Esophagus squamous epithelium (tissue), 5 donors: ENCODE results near the gene ARAP3. TPM values are rescaled to one million over a fixed set of nuclear protein-coding genes. Genes with fewer than 3 reads are reported as not detected.

Experiments
- DNase-seq: peaks from one replicate; lab custom pipeline; 2025; lab: John Stamatoyannopoulos, UW
- H3K27ac ChIP-seq, 4 donors: fragments of 200-600 bp; sonication (generic); one replicate each; pipeline ENCODE4 v1.5.1; 2016 to 2019; ENCODE audit warnings: mild to moderate bottlenecking in 1 of 4
- H3K27me3 ChIP-seq, 4 donors: fragments of 200-600 bp; sonication (generic); 1 replicate in 3 of 4; 2 replicates in 1 of 4; pipeline versions ENCODE4 v1.5.1 to v1.6.0; 2017 to 2021; ENCODE audit warnings: antibody characterized with exemption in 1 of 4
- H3K36me3 ChIP-seq, 3 donors: fragments of 200-600 bp; sonication (generic); one replicate each; pipeline ENCODE4 v1.5.1; 2016 to 2019
- H3K4me1 ChIP-seq, 3 donors: fragments of 200-600 bp; sonication (generic); one replicate each; pipeline ENCODE4 v1.5.1; 2017 to 2019
- H3K4me3 ChIP-seq, 4 donors: fragments of 200-600 bp; sonication (generic); 1 replicate in 3 of 4; 2 replicates in 1 of 4; pipeline ENCODE4 v1.5.1; 2016 to 2019; ENCODE audit warnings: mild to moderate bottlenecking in 2 of 4, moderate library complexity in 1 of 4
- H3K9me3 ChIP-seq, 3 donors: fragments of 200-600 bp; sonication (generic); one replicate each; pipeline ENCODE4 v1.5.1; 2016 to 2019
- POLR2A ChIP-seq, 4 donors: fragments of 450-650 bp; IDR thresholded peaks; one replicate each; pipeline ENCODE4 v1.6.1; 2017; ENCODE audit warnings: antibody characterized with exemption in 4 of 4, mild to moderate bottlenecking in 4 of 4, moderate library complexity in 3 of 4
- WGBS, 2 donors: methylation state at CpG; one replicate each; pipeline ENCODE4 v1.1.5; 2018; 5-methylcytosine and 5-hydroxymethylcytosine counted together
- intact Hi-C: fragments of 100-400 bp; cut with DNase I; formaldehyde crosslinking; loops from one replicate; pipeline ENCODE4 v1.15.0; 2022
- total RNA-seq, 4 donors: library from RNA; depleted of rRNA; stranded (reverse); fragments of >200 nt; gene quantifications; one replicate each; pipeline ENCODE4 v1.1.0, GENCODE V29; 2016
- TF ChIP-seq, protein P1 (sequence below), 6 experiments: fragments of 450-650 bp in 4 of 6; fragments of 200-600 bp in 2 of 6; sonication (generic) in 2 of 6; IDR thresholded peaks; one replicate each; pipeline ENCODE4 v1.5.1; 2016 to 2019; ENCODE audit warnings: antibody characterized with exemption in 6 of 6, mild to moderate bottlenecking in 4 of 6, moderate library complexity in 4 of 6
- donor health status: DM: yes; HTN: yes; CAD: no.

ARAP3 gene
- total RNA-seq, 4 donors from 2014 or later = 1.1 to 5.9 (median 2.4) TPM

DNA sequence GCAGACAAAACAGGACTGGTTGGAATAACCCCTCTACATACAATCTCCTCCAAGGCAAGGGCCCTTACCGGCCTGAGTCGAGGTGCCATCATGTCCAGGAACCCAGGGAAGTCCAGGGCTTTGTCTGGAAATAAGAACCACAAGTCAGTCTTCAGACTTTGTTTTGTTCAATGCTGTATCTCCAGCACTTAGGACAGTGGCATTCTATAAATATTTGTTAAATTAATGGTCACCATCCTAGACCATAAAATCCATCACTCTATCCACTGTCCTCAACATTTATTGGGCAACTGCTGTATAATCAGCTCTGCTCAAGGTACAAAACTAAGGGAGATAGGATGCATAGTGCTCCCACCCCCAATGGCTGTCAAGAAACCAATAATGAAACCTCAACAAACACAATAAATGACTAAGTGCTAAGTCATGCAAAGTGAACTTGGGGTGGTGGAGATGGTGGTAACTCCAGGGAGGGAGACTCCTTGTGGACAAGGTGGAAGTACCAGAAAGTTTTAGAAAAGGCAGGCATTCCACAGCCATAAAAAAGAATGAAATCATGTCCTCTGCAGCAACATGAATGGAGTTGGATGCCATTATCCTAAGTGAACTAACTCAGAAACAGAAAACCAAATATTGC lies 40.3 kb downstream of the ARAP3 start:
- TF ChIP-seq, protein P1, sequence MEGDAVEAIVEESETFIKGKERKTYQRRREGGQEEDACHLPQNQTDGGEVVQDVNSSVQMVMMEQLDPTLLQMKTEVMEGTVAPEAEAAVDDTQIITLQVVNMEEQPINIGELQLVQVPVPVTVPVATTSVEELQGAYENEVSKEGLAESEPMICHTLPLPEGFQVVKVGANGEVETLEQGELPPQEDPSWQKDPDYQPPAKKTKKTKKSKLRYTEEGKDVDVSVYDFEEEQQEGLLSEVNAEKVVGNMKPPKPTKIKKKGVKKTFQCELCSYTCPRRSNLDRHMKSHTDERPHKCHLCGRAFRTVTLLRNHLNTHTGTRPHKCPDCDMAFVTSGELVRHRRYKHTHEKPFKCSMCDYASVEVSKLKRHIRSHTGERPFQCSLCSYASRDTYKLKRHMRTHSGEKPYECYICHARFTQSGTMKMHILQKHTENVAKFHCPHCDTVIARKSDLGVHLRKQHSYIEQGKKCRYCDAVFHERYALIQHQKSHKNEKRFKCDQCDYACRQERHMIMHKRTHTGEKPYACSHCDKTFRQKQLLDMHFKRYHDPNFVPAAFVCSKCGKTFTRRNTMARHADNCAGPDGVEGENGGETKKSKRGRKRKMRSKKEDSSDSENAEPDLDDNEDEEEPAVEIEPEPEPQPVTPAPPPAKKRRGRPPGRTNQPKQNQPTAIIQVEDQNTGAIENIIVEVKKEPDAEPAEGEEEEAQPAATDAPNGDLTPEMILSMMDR (IDR thresholded peaks at IDR 0.05) = peak in 3 of 6 experiments; percentile 4 to 29 (median 9)
- no peak for TF ChIP-seq POLR2A (IDR thresholded peaks at IDR 0.05)
- Histone ChIP-seq H3K4me1 (peaks cover 9 to 19% (median 9%) of the 10 kb centered on the region in 3 donors), H3K4me3 (no peak overlapping the region), H3K27ac (no peak overlapping the region), H3K27me3 (no peaks in the 10 kb centered on the region), H3K9me3 (no peaks in the 10 kb centered on the region), H3K36me3 (peaks cover 0 to 71% (median 0%) of the 10 kb centered on the region in 3 donors)
- no peak for DNase-seq
- WGBS, 2 donors = 91% methylated on average over 2 of the region's 2 CpGs; no CpG with 5 or more reads in 1 of the 2 donors
- intact Hi-C loops = no loop called here

DNA sequence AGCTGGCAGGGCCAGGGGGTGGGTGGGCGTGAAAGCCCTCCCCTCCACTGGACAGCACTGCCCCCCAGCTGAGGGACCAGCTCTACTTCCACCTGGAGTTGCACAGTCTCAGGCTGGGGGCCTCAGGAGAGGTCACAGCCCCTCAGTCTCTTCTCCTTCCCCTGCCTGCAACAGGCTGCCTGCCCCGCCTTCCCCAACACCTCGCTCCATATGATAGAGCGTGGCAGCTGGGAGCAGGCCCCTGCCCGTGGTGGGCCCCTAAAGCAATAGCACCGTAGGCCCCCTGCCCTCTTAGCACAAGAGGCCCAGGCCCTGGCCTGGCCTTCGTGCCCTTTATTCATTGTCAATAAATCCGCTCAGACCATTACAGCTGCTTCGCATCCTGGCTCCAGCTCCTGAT lies 41.3 kb downstream of the ARAP3 start:
- intact Hi-C loops = no loop called here
- Histone ChIP-seq H3K4me1 (peaks cover 13 to 26% (median 14%) of the 10 kb centered on the region in 3 donors), H3K27ac (no peak overlapping the region), H3K27me3 (no peaks in the 10 kb centered on the region), H3K9me3 (no peaks in the 10 kb centered on the region), H3K4me3 (no peak overlapping the region), H3K36me3 (peaks cover 0 to 61% (median 0%) of the 10 kb centered on the region in 3 donors)
- DNase-seq = no peak
- no peak for TF ChIP-seq POLR2A (IDR thresholded peaks at IDR 0.05)
- TF ChIP-seq, protein P1 (IDR thresholded peaks at IDR 0.05) = no peak
- 87 to 90% methylated on average over 6 to 7 of the region's 9 CpGs for WGBS, 2 donors

DNA sequence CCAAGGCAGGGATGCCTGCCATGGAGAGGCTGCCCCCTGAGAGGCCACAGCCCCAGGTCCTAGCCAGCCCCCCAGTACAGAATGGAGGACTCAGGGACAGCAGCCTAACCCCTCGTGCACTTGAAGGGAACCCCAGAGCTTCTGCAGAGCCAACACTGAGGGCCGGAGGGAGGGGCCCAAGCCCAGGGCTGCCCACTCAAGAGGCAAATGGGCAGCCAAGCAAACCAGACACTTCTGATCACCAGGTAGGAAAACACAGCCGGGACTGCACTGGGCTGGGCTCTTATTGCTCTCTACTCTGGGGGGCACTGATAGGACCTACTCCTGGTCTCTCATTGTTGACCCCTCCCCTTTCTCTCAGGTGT lies 42.0 kb downstream of the ARAP3 start:
- Histone ChIP-seq H3K27me3 (no peaks in the 10 kb centered on the region), H3K36me3 (peaks cover 0 to 54% (median 0%) of the 10 kb centered on the region in 3 donors), H3K27ac (no peak overlapping the region), H3K4me3 (no peak overlapping the region), H3K4me1 (peaks cover 20 to 33% (median 21%) of the 10 kb centered on the region in 3 donors), H3K9me3 (no peaks in the 10 kb centered on the region)
- no peak for DNase-seq
- TF ChIP-seq POLR2A (IDR thresholded peaks at IDR 0.05) = no peak
- TF ChIP-seq, protein P1 (IDR thresholded peaks at IDR 0.05) = no peak
- intact Hi-C loops = no loop called here
- 80% methylated on average over 1 of the region's 3 CpGs; no CpG with 5 or more reads in 1 of the 2 donors for WGBS, 2 donors

DNA sequence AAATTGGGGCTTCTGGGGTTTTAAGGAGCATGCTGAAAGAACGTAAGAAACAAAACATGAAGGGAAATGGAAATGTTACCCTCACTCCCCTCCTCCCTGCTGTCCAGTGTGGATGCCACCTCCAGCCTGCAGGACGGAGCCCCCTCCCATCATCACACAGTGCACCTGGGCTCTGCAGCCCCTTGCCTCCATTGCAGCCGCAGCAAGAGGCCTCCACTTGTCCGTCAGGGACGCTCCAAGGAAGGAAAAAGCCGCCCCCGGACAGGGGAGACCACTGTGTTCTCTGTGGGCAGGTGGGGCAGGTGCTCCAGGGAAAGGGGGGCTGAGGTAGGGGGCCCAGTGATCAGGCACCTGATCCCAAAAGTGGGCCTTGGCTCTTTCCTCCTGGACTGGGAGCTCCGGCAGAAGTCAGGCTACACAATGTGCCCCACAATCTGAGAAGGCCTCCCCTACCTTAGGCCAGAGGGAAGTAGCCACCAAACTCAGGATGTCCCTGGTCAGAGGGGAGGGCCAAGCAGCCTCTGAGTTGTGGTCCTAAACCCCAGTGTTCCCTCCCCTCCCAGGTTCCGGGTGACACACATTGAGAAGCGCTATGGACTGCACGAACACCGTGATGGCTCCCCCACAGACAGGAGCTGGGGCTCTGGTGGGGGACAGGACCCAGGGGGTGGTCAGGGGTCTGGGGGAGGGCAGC lies 42.5 kb downstream of the ARAP3 start:
- no peaks in the 10 kb centered on the region for H3K9me3 ChIP-seq
- no peak for DNase-seq
- peaks cover 0 to 52% (median 0%) of the 10 kb centered on the region in 3 donors for H3K36me3 ChIP-seq
- H3K4me1 ChIP-seq = peaks cover 25 to 38% (median 26%) of the 10 kb centered on the region in 3 donors
- WGBS, 2 donors = 85 to 91% methylated on average over 4 to 11 of the region's 12 CpGs
- H3K27ac ChIP-seq = no peak overlapping the region
- no peak overlapping the region for H3K4me3 ChIP-seq
- H3K27me3 ChIP-seq = no peaks in the 10 kb centered on the region
- TF ChIP-seq POLR2A (IDR thresholded peaks at IDR 0.05) = no peak
- TF ChIP-seq, protein P1 (IDR thresholded peaks at IDR 0.05) = no peak
- intact Hi-C loops = no loop called here

DNA sequence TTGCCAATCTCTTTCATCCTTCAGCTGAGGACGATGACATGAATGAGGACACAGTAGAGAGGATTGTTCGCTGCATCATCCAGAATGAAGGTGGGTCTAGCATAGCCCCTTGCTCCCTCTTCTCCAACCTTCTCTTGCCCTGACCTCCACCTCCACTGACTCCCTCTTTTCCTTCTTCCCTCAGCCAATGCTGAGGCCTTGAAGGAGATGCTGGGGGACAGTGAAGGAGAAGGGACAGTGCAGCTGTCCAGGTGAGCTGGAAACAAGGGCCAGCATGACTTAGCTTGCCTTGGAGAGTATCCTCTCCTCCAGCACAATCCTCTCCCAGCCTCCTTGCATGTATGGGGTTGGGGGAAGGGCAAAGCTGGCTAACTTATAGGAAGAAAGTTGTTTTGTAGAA lies 43.3 kb downstream of the ARAP3 start:
- 69 to 75% methylated on average over 2 of the region's 2 CpGs for WGBS, 2 donors
- TF ChIP-seq POLR2A (IDR thresholded peaks at IDR 0.05) = no peak
- TF ChIP-seq, protein P1 (IDR thresholded peaks at IDR 0.05) = no peak
- H3K36me3 ChIP-seq = peaks cover 0 to 48% (median 0%) of the 10 kb centered on the region in 3 donors
- no peaks in the 10 kb centered on the region for H3K27me3 ChIP-seq
- no peak overlapping the region for H3K27ac ChIP-seq
- intact Hi-C loops = no loop called here
- H3K4me1 ChIP-seq = peaks cover 26 to 46% (median 27%) of the 10 kb centered on the region in 3 donors
- no peak for DNase-seq
- H3K4me3 ChIP-seq = no peak overlapping the region
- no peaks in the 10 kb centered on the region for H3K9me3 ChIP-seq
